H9 (cell line): ENCODE data around the gene ZNF570. TPM values are rescaled to one million over a fixed set of nuclear protein-coding genes. Genes with fewer than 3 reads are reported as not detected.

Experiments used
- DNase-seq: peaks from one replicate; pipeline ENCODE4 v3.0.0-alpha.2; 2017
- H2AFZ ChIP-seq: one replicate; pipeline ENCODE4 v1.6.1; 2013; ENCODE audit warnings: mild to moderate bottlenecking, low read length, control low read depth, moderate library complexity
- H2AK5ac ChIP-seq: 2 replicates; pipeline ENCODE4 v1.6.1; 2013; ENCODE audit warnings: low read length, control low read depth, mixed read lengths; ENCODE audit not compliant: insufficient read length
- H2BK120ac ChIP-seq: one replicate; pipeline ENCODE4 v1.6.1; 2013; ENCODE audit warnings: low read depth, mild to moderate bottlenecking, low read length, control low read depth, inconsistent platforms; ENCODE audit not compliant: poor library complexity, severe bottlenecking
- H2BK12ac ChIP-seq: 2 replicates; pipeline ENCODE4 v1.6.1; 2013; ENCODE audit warnings: low read length, control low read depth, mixed read lengths, low read depth; ENCODE audit not compliant: insufficient read length
- H2BK15ac ChIP-seq: 2 replicates; pipeline ENCODE4 v1.6.1; 2013; ENCODE audit warnings: low read depth, low read length, control low read depth
- H2BK20ac ChIP-seq: one replicate; pipeline ENCODE4 v1.6.1; 2013; ENCODE audit warnings: low read depth, mild to moderate bottlenecking, low read length, control low read depth, inconsistent platforms; ENCODE audit not compliant: poor library complexity, severe bottlenecking
- H2BK5ac ChIP-seq: 2 replicates; pipeline ENCODE4 v1.6.1; 2013; ENCODE audit warnings: low read length, control low read depth, mixed read lengths; ENCODE audit not compliant: insufficient read length
- H3K14ac ChIP-seq: 2 replicates; pipeline ENCODE4 v1.6.1; 2013; ENCODE audit warnings: low read length, control low read depth; ENCODE audit not compliant: insufficient read depth
- H3K18ac ChIP-seq: 2 replicates; pipeline ENCODE4 v1.6.1; 2013; ENCODE audit warnings: low read depth, mild to moderate bottlenecking, mixed read lengths, low read length, control low read depth; ENCODE audit not compliant: insufficient read length
- H3K23ac ChIP-seq: 2 replicates; pipeline ENCODE4 v1.6.1; 2013; ENCODE audit warnings: low read length, control low read depth, mixed read lengths, low read depth; ENCODE audit not compliant: insufficient read length
- H3K23me2 ChIP-seq: 2 replicates; pipeline ENCODE4 v1.6.1; 2013; ENCODE audit warnings: low read depth, mild to moderate bottlenecking, mixed read lengths, low read length, control low read depth; ENCODE audit not compliant: insufficient read length, poor library complexity, severe bottlenecking
- H3K27ac ChIP-seq: 2 replicates; pipeline ENCODE4 v1.5.1; 2013; ENCODE audit warnings: low read length, control low read depth, mixed read lengths, low read depth; ENCODE audit not compliant: insufficient read length
- H3K27me3 ChIP-seq: 2 replicates; pipeline ENCODE4 v1.6.1; 2013; ENCODE audit warnings: low read length, control low read depth, inconsistent platforms; ENCODE audit not compliant: insufficient read depth
- H3K4ac ChIP-seq: 2 replicates; pipeline ENCODE4 v1.6.1; 2013; ENCODE audit warnings: low read depth, mild to moderate bottlenecking, control low read depth, inconsistent platforms, low read length, moderate library complexity
- H3K4me1 ChIP-seq: 2 replicates; pipeline ENCODE4 v1.6.1; 2013; ENCODE audit warnings: low read length, control low read depth, inconsistent platforms; ENCODE audit not compliant: insufficient read depth
- H3K4me2 ChIP-seq: 2 replicates; pipeline ENCODE4 v1.6.1; 2013; ENCODE audit warnings: low read length, control low read depth, mixed read lengths; ENCODE audit not compliant: insufficient read length, insufficient read depth
- H3K56ac ChIP-seq: 2 replicates; pipeline ENCODE4 v1.6.1; 2013; ENCODE audit warnings: low read depth, mild to moderate bottlenecking, mixed read lengths, low read length, control low read depth; ENCODE audit not compliant: insufficient read length
- H3K79me1 ChIP-seq: 2 replicates; pipeline ENCODE4 v1.6.1; 2013; ENCODE audit warnings: low read depth, mild to moderate bottlenecking, moderate library complexity, low read length, control low read depth, inconsistent platforms; ENCODE audit not compliant: insufficient read depth, poor library complexity, severe bottlenecking
- H3K79me2 ChIP-seq: 2 replicates; pipeline ENCODE4 v1.6.1; 2013; ENCODE audit warnings: low read length, control low read depth, inconsistent platforms; ENCODE audit not compliant: insufficient read depth
- H3K9ac ChIP-seq: 2 replicates; pipeline ENCODE4 v1.6.1; 2013; ENCODE audit warnings: low read length, control low read depth, mixed read lengths; ENCODE audit not compliant: insufficient read length; ENCODE audit errors: extremely low read depth
- H3K9me3 ChIP-seq: one replicate; pipeline ENCODE4 v1.6.1; 2013; ENCODE audit warnings: low read depth, low read length, inconsistent platforms; ENCODE audit not compliant: control insufficient read depth
- H3T11ph ChIP-seq: one replicate; pipeline ENCODE4 v1.6.1; 2013; ENCODE audit warnings: mild to moderate bottlenecking, low read length, control low read depth, inconsistent platforms
- H4K20me1 ChIP-seq: one replicate; pipeline ENCODE4 v1.6.1; 2013; ENCODE audit not compliant: control insufficient read depth, insufficient read length, insufficient read depth
- H4K5ac ChIP-seq: 2 replicates; pipeline ENCODE4 v1.6.1; 2013; ENCODE audit warnings: low read depth, mild to moderate bottlenecking, mixed read lengths, low read length, control low read depth; ENCODE audit not compliant: insufficient read length
- H4K8ac ChIP-seq: replicated peaks from 2 replicates; pipeline ENCODE4 v1.6.1; 2013; ENCODE audit warnings: low read length, control low read depth, mixed read lengths, low read depth; ENCODE audit not compliant: insufficient read length
- H4K91ac ChIP-seq: 2 replicates; pipeline ENCODE4 v1.6.1; 2013; ENCODE audit warnings: low read depth, mild to moderate bottlenecking, moderate library complexity, mixed read lengths, low read length, control low read depth; ENCODE audit not compliant: insufficient read length
- H3K27ac Mint-ChIP-seq, 3 experiments: 2 replicates in 2 of 3; 3 replicates in 1 of 3; pipeline ENCODE4 v1.8.0; 2020 to 2021; ENCODE audit warnings: mixed read lengths in 3 of 3, mild to moderate bottlenecking in 1 of 3, moderate library complexity in 1 of 3
- H3K27me3 Mint-ChIP-seq: 2 replicates; pipeline ENCODE4 v1.8.0; 2021; ENCODE audit warnings: low read depth, mild to moderate bottlenecking, moderate library complexity, mixed read lengths
- H3K36me3 Mint-ChIP-seq, 3 experiments: 2 replicates in 2 of 3; 3 replicates in 1 of 3; pipeline ENCODE4 v1.8.0; 2020 to 2021; ENCODE audit warnings: low read depth in 3 of 3, mixed read lengths in 3 of 3; ENCODE audit not compliant: insufficient read depth in 1 of 3
- H3K4me1 Mint-ChIP-seq, 2 experiments: 2 replicates each; pipeline ENCODE4 v1.8.0; 2020; ENCODE audit warnings: mixed read lengths in 2 of 2
- H3K4me3 Mint-ChIP-seq, 2 experiments: 2 replicates in 1 of 2; 3 replicates in 1 of 2; pipeline ENCODE4 v1.8.0; 2020 to 2021; ENCODE audit warnings: mild to moderate bottlenecking in 2 of 2, mixed read lengths in 2 of 2, moderate library complexity in 1 of 2
- H3K9me3 Mint-ChIP-seq, 2 experiments: 2 replicates in 1 of 2; 3 replicates in 1 of 2; pipeline ENCODE4 v1.8.0; 2020; ENCODE audit warnings: mild to moderate bottlenecking in 2 of 2, mixed read lengths in 2 of 2, moderate library complexity in 1 of 2
- WGBS: extraction: QIAGEN DNeasy Blood & Tissue Kit; methylation state at CpG from one replicate; pipeline ENCODE4 v1.1.7; 2013; ENCODE audit warnings: missing lambda C conversion rate, low lambda C conversion rate, mixed read lengths; ENCODE audit not compliant: insufficient read length; ENCODE audit errors: extremely low coverage; 5-methylcytosine and 5-hydroxymethylcytosine counted together
- total RNA-seq: library from RNA; stranded (reverse); gene quantifications from 2 replicates; pipeline ENCODE4 v1.2.1, GENCODE V29; 2021
- TF ChIP-seq, protein P1 (sequence below): fragments of 200-600 bp; sonication (generic); conservative IDR thresholded peaks from 3 replicates; pipeline ENCODE4 v1.8.0; 2021; ENCODE audit warnings: antibody characterized with exemption, mild to moderate bottlenecking

Gene ZNF570
- total RNA-seq, 1 experiment from 2014 or later: 5.9 TPM

GRCh38 chr19:37470216-37470615, 1.1 kb downstream of the ZNF570 start:
- Histone ChIP-seq H2BK120ac (no peak overlapping the region), H2AFZ (no peak overlapping the region), H2AK5ac (no peak overlapping the region), H2BK5ac (no peak overlapping the region), H3K9ac (no peak overlapping the region), H3K18ac (no peak overlapping the region), H3K79me2 (no peaks in the 10 kb centered on the region), H4K20me1 (no peaks in the 10 kb centered on the region), H3K4ac (no peak overlapping the region), H4K8ac (no peak overlapping the region), H3K14ac (no peak overlapping the region), H3K4me2 (peak overlapping the region; percentile 100), H2BK20ac (no peak overlapping the region), H2BK12ac (no peak overlapping the region), H3K79me1 (no peaks in the 10 kb centered on the region), H3K9me3 (no peaks in the 10 kb centered on the region), H3K23me2 (peaks cover 16% of the 10 kb centered on the region), H3K23ac (no peak overlapping the region), H3K4me1 (no peaks in the 10 kb centered on the region), H3K27ac (no peak overlapping the region), H3K27me3 (no peaks in the 10 kb centered on the region), H2BK15ac (no peak overlapping the region), H4K91ac (no peak overlapping the region), H3T11ph (no peak overlapping the region), H3K56ac (no peak overlapping the region), H4K5ac (no peak overlapping the region)
- Mint-ChIP-seq H3K36me3 (peaks cover under 1 to 7% (median 5%) of the 10 kb centered on the region in 3 experiments), H3K27ac (no peak overlapping the region), H3K9me3 (peaks cover 0 to 9% of the 10 kb centered on the region in 2 experiments; a peak in 4 of 5 replicates), H3K4me3 (peak overlapping the region; percentile 97), H3K4me1 (peaks cover 13 to 24% of the 10 kb centered on the region in 2 experiments), H3K27me3 (no peaks in the 10 kb centered on the region)
- no peak for DNase-seq
- TF ChIP-seq, protein P1, sequence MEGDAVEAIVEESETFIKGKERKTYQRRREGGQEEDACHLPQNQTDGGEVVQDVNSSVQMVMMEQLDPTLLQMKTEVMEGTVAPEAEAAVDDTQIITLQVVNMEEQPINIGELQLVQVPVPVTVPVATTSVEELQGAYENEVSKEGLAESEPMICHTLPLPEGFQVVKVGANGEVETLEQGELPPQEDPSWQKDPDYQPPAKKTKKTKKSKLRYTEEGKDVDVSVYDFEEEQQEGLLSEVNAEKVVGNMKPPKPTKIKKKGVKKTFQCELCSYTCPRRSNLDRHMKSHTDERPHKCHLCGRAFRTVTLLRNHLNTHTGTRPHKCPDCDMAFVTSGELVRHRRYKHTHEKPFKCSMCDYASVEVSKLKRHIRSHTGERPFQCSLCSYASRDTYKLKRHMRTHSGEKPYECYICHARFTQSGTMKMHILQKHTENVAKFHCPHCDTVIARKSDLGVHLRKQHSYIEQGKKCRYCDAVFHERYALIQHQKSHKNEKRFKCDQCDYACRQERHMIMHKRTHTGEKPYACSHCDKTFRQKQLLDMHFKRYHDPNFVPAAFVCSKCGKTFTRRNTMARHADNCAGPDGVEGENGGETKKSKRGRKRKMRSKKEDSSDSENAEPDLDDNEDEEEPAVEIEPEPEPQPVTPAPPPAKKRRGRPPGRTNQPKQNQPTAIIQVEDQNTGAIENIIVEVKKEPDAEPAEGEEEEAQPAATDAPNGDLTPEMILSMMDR: 0 out of 3 replicates have a peak, but pooled peaks have one; percentile 17
- WGBS: no CpG with 5 or more reads among the region's 4 CpGs
